GM10847 (cell line): ENCODE measurements around the gene CLDN7.

Source experiments
- POLR2A ChIP-seq: IDR thresholded peaks from 2 replicates; pipeline ENCODE4 v1.6.1; 2011; ENCODE audit not compliant: insufficient read length; ENCODE audit errors: extremely low read depth

The CLDN7 gene, protein sequence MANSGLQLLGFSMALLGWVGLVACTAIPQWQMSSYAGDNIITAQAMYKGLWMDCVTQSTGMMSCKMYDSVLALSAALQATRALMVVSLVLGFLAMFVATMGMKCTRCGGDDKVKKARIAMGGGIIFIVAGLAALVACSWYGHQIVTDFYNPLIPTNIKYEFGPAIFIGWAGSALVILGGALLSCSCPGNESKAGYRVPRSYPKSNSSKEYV

DNA sequence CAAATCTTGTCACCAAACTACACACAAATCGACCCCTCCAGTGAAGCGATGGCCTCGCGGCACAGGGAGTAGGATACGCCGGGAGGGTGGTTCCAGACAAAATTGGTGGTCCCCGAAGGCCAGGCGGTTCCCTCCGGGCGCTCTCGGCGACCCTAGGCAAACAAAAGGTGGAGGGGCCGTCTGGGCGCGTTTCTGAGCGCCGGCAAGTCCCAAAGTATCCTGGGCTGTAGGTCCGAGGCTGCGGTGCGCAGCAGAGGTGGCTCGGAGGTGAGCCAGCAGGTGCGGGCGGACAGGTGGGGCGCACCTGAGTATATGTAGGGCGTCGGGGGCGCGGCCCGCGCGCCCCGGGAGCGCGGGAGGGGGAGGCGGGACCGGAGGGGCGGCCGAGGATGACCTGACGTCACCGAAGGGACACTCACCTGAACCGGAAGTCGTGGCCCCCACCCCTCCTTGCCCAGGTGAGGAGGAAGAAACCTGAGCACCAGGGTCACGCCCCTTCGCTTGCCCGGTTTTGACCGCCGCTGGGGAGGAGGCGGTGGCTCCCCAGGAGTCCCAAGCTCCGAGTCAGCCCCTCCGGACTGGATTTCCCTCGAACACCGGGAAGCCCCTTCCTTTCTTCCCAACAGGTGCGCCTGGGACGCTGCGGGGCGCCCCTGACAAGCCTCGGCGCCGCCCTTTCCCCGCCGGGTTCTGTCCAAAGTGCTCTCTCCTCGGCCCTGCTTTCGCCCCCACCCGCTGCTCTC, at the start of gene CLDN7:
Gene CLDN7 (minus strand): TSS at position 287 of the 743 bp plus-strand sequence. CDS start 435 bp downstream, outside the sequence.
- no peak for TF ChIP-seq POLR2A

DNA sequence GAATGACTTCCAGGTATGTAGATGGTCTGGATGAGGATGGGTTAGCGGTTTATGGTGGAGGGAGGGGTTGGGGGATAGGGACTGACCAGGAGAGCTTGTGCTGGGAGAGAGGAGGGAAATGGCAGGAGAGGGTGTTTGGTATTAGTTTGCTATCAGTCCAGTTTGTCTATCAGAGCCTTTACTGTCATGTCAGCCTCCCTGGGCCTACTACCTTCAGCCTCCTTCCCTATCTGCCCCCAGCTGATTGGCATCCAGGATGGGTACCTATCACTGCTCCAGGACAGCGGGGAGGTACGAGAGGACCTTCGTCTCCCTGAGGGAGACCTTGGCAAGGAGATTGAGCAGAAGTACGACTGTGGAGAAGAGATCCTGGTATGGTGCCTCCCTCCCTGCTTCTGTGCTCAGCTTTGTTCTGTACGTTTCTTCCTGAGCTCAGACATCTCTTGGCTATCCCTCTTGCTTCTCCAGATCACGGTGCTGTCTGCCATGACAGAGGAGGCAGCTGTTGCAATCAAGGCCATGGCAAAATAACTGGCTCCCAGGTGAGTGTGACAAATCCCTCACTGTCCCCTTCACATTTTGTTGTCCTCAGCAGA, 48.9 kb upstream of the CLDN7 start:
- no peak for TF ChIP-seq POLR2A

DNA sequence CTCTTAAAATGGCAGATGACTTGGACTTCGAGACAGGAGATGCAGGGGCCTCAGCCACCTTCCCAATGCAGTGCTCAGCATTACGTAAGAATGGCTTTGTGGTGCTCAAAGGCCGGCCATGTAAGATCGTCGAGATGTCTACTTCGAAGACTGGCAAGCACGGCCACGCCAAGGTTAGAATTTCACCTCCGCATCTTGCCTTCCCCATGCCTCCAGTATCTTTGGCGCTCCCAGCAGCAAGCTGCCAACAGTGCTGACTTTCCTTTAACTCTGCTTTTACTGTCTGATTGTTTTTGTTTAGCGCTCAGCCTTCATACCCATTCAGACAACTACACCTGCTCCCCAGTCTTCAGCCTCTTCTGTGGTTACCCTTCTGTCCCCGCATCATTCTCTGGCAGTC, 47.4 kb upstream of the CLDN7 start:
- TF ChIP-seq POLR2A = no peak

DNA sequence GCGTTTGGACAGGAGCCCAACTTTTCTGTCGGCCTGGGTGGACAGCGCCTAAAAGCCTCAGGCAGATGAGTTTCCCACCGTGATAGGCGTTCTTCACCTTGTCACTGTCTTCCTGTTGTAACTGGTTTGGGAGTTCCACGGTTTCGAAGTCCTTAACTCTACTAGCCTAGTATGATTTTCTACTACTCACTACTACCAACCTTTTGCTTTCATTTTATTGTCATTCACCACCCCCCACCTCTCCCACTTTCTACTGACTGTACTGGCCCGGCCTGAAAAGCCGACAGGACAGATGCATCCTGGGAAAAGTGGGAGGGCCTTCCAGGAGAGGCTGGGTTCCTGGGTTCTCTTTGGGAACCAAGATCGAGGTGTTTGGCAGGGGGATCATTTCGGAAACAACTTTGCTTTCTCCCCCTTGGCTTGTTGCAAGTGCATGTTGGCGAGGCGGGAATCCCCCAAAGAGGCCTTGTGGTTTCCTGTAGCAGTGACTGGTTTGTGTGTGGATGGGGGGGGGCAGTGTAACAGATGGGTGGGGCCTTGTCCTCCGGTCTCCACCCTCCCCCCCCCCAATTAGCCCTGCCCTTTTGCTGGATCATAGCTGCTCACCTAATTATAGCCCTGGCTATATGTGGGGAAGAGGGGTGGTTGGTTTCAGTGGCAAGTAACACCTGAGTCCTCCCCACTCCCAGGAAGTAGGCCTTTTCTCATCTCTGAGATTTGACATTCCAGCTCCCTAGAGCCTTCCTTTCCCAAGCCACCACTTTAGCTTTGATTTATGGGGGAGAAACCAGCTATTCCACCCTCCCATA, 46.6 kb upstream of the CLDN7 start:
- peak; percentile 0 for TF ChIP-seq POLR2A

DNA sequence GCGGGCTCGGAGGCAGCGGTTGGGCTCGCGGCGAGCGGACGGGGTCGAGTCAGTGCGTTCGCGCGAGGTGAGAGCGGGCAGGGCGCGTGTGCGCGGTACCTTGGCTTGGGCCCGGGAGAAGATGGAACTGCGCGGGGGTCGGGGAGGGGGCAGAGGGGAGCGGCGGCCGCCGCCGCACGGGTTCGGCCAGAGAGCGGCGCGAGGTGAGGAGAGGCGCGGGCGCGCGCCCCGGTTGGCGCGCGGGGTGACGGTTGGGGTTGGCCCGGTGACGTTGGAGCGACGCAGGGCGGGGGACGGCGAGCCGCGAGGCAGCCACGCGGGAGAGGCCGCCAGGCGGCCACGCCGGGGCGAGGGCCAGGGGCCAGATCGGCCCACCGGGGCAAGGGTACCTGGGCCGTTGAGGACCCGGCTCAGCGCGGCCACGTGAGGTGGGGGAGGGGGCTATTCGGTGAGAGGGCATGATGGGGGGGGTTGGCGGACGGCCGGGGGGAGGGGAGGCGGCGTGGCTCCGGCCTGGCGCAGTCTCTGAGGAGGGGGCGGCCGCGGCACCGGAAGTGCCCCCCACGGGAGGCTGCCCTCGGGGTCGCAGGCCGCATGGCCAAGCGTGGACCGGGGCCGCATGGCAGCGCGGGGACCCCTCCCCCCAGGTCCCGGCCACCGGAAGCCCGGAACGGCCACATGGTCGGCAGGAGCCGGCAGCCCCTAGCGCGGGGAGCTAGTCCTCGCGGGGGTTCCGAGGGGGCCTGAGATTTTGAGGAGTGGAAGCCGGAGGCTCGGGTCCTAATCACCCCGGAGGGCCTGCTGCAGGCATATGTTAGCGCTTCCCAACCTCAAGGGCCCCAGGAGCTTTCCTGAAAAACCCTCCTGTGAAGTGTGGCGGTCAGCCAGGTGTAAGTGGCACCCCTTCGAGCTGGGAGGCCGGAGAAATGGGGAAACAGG, 45.7 kb upstream of the CLDN7 start:
- TF ChIP-seq POLR2A = no peak

DNA sequence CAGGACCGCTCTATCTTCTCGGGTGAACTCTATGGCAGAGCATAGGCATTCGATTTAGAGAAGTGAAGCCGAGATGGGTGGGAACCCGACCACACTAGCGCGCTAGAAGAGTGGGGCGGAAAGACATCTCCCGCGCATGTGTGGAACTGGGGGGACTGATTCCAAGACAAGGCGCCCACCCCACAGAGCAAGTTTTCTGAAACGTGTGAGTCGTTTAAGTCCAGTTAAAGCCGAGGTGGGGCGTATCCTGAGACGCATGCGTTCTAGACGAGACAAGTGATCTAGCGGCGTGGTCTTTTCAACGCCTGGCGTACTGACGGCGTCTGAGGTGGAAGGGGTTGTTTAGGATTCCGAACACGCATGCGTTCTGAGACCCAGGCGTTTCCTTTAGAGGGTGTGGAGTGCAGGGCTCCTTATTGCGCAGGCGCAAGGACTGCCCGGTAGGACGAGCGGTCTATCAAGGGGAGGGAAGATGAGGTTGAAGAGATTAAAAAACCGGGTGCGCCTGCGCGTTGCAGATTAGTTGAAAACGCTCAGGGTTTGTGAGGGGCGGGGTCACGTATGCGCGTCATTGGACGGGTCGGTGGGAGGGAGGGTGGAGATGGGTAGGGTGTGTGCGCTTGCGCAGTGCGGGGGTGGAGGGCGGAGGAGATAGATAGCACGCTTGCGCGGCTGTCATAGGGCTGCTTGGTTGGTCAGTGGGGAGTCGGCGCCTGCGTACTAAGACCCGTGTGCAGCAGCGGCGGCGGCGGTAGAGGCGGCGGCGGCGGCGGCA, 44.8 kb upstream of the CLDN7 start, which contains the start of gene EIF5A:
Gene EIF5A (plus strand): TSS at position 718 of the 775 bp plus-strand sequence. CDS start 2,008 bp downstream, outside the sequence.
- peak; percentile 58 for TF ChIP-seq POLR2A

DNA sequence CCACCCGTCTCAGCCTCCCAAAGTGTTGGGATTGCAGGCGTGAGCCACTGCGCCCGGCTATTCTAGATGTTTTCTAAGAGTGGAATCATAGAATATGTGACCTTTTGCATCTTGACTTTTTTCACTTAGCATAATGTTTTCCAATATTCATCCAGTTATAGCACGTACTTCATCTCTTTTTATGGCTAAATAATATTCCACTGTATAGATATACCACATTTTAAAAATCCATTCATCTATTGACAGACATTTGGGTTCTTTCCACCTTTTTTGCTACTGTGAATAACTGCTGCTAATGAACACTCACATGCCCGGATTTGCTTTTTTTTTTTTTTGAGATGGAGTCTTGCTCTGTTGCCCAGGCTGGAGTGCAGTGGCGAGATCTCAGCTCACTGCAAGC, 41.9 kb upstream of the CLDN7 start:
- no peak for TF ChIP-seq POLR2A

DNA sequence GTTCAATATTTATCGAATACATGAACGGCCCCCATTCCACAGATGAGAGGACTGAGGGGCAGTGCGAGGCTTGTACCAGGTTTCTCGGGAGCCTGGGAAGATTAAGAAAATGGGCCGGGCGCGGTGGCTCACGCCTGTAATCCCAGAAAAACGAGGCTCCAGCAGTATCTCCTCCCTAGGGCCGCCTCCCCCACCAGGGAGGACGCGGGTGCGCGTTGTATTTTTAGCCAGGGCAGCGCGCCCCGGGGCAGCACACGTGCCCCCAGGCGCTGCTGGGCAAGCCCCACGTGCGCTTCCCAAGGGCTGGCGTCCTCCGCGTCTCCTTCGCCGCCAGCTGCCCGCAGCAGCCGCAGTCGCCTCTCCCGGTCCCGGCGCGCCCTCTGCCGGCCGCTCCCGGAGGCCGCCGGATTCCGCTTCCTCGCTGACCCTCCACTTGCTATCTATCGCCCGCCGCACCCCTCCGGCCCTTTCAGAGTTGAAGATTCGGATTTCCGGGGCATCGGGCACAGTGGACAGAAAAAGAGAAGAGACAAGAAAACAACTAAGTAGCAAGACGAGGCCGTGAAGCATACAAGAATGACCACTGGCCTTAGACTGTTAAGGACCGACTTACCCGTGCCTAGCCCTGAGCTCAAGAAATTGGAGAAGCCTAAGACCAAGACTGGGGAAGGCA, 34.0 kb upstream of the CLDN7 start:
- TF ChIP-seq POLR2A = no peak

DNA sequence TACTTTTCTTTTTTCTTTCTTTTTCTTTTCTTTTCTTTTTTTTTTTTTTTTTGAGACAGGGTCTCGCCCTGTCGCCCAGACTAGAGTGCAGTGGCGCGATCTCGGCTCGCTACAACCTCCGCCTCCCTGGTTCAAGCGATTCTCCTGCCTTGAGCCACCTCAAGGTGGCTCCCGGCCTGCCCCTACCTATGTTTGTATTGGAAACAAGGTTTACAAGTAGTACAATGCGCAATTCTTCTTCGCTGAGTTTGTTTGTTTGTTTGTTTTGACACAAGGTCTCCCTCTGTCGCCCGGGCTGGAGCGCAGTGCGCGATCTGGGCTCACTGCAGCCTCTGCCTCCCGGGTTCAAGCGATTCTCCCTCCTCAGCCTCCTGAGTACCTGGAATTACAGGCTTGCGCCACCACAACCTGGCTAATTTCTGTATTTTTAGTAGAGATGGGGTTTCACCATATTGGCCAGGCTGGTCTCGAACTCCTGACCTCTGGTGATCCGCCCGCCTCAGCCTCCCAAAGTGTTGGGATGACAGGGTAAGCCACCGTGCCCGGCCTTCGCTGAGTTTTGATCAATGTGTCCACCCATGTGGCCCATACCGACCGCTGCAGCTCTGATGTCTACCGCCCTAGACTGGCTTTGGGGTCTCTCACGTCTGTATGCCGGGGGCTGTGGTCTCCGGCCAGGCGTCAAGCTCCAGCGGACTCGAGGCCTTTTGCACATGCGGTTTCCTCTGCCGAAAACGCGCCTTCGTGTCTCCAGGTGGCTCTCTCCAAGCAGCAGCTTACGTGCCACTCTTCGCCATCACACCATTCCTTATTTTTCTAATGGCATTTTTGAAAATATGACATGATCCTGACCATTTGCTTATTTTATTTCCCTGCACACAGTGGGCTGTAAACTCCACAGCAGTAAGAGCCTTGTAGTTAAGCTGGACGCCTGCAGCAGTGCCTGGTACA, 33.2 kb upstream of the CLDN7 start:
- TF ChIP-seq POLR2A = no peak

DNA sequence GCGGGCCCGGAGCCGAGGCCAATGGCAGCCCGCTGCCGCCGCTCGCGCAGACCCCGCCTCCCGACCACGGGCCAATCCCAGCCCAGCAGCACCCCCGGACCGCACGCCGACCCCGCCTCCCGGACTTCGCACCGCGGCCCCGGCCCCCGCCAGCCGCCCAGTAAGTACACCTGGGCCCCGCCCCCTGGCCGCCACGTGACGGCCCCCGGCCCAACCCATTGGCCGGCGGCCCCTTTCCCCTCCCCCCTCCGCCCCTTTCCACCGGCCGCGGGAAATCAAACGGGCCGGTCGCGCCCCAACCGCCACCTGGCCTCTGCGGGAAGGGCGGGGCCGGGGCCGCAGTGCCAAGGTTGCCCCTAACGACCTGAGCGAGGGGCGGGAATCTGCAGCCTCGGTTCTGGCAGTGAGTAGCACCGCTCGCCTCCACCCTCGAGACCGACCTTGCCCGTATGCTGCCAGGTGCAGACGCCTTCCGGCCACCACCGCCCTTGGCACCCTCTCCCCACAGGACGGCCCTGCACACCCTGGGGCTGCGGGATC, 32.4 kb upstream of the CLDN7 start, which contains the start of gene YBX2:
Gene YBX2 (minus strand): TSS at position 26 of the 540 bp plus-strand sequence. CDS start 139 bp downstream, outside the sequence.
- TF ChIP-seq POLR2A = no peak

DNA sequence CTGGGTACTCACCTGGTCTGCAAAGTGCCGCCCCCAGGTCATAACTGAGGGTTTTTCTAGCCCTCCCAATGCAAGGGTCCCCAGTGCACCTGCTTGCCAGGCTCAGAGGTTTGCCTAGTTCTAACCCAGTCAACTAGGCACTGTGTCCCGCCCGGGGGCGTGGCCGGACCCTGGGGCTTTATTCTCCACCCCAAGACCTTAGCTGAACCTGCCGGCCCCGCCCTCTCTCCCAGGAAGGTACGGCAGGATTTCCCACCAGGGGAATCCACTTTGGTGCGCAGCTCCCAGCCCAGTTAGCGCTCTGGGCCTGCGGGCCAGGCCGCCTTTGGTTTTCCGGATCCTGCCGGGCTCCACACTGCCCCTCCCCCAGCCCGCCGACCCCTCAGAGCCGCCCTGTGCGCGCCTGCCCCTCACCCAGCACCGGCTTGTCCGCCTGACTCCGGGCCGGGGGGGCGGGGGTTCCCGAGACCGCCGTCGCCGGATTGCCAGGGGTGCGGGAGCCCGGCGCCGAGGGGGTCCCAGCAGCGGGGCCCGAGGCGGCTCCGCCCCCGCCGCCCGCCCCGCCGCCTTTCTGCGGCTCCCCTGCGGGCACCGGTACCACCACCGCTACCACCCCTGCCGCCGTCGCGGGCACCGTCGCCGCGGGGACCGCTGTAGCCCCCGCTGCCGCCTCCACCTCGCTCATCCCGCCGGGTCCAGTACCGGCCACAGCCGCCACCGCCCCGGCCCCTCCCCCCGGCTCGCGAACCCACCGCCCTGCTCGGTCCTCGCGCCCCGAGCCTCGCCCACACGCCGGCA, 31.7 kb upstream of the CLDN7 start:
- TF ChIP-seq POLR2A = no peak
